Bone marrow (tissue), 2 donors: ENCODE results near the gene SPDYC.

Experiments used
- DNase-seq, 2 donors: peaks; one replicate each; lab custom pipeline; 2025; lab: John Stamatoyannopoulos, UW

The SPDYC gene

GRCh38 chr11:65170058-65170534, at the start of gene SPDYC:
SPDYC (plus strand) TSS chr11:65170233; CDS start chr11:65171358, 1,125 bp downstream.
- no peak for DNase-seq

DNA sequence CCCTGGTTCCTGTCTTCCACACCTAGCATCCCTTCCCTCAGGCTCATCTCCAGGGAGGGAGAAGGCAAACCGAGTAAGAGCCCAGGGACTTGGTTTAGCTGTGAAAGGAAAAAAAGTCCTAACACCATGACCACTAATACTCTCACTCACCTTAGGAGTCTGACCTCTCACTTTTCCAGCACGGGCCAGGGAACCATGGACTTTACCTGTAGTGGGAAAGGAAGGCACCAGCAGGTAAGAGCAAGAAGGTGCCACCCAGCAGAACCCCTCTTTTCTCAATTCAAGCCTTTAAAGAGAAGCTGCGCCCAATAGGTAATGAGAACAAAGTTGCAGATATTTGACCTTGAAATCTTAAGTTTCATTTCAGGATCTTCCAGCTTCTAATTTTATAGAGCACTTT, 49.2 kb upstream of the SPDYC start:
- DNase-seq, result no peak

- no peak for DNase-seq
Observed at GRCh38 chr11:65121447-65121864, 48.6 kb upstream of the SPDYC start.

DNA sequence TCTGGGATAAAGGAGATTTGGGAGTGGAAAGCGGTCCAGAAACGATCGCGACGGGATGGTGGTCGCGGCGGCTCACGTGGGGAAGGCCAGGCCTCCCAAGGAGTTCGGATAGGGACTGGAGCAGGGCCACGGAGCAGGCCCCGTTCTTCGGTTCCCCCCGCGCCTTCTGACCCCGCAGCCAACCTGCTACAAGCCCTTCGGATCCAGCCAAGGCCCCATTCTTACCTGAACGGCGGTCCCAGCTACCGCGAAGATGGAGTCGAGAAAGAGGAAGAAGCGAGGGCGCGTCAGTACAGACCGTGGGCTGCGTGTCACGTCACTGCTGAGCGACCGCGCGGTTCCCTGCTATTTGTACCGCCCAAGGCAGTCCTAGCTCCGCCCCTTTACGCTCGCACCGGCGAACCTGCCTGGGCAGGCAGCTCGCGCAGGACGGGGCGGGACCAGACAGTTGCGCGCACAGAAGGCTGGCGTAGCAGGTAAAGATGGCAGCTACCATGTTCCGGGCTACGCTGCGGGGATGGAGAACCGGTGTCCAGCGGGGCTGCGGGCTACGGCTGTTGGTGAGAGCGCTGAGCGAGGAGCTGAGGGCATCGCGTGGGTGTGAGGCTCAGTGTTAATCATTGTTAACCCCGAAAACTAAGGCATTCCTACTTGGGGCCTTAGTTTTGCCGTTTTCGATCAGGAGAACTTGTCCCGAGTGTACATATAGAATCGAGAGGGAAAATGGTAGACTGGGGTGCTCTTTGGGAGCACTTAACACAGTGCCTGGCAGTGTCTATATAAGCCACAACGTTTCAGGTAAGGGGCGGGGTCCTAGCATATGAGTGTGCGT, 48.0 kb upstream of the SPDYC start, which contains the start of the genes FAU and MRPL49:
Gene FAU (minus strand): TSS at position 270 of the 832 bp plus-strand sequence. CDS start 321 bp downstream, outside the sequence.
Gene MRPL49 (plus strand): TSS at position 457 of the 832 bp plus-strand sequence. CDS start 26 bp downstream, at position 483.
- peak; percentile 87 to 98 for DNase-seq

GRCh38 chr11:65124480-65125196, 45.4 kb upstream of the SPDYC start:
- no peak for DNase-seq

DNA sequence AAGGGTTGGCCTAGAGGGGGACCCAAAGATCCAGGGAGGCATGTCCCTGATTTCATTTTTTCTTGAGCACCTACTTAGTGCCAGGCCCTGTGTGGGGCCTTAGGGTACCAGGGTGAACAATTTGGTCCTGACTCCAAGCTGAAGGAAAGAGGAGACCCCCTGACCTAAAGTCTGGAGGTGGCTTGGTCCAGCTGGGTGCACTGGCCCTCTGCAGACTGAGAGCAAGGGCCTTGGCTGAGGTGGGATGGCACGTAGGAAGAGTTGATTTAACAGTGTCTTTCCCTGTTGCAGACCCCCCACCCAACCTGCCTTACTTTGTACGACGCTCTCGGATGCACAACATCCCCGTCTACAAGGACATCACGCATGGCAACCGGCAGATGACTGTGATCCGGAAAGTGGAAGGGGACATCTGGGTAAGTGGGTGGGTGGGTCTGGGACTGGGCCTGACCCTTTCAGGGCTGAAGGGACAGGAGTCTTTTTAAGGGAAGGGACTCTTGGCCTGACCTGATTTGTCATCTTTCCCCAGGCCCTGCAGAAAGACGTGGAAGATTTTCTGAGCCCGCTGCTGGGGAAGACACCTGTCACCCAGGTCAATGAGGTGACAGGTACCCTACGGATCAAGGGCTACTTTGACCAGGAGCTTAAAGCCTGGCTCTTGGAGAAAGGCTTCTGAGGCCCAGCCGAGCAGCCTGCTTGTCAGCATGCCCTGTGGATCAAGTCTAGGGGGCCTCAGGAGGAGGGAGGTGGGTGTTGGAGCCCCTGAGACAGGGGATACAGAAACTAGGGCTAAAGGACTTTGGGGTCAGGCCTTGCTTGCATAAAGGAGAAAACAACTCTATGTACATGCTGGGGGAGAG, 44.6 kb upstream of the SPDYC start:
- DNase-seq, result no peak

DNA sequence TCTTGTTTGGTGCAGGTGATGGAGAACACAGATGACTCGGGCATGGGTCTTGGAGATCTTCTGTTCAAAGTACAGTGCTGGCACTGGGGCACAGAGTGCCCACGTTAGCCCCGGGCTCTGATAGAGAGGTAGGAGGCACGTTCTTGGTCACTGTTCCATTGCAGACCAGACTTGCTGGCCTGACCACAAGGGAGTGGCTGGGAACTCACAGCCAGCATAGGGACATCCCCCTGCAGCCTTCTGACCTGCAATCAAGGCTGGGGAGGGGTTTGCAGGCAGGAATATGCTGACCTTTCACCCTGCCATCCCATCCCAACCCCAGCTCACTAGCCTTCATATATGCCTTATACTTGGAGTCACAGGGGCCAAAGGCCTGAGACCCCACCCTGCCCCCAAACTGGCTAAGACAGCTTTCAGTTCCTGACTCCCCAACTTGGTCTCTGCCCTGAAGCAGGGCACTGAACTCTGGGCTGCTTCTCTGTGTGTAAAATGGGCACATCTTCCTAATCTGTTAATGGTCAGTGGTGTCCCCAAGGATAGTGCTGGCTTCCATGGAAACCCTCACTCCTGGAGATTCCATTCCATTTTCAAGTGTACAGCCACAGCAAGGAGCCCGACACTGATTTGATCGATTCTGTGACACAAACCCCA, 43.3 kb upstream of the SPDYC start:
- no peak for DNase-seq

- DNase-seq, result no peak
Observed at GRCh38 chr11:65127473-65128181, 42.4 kb upstream of the SPDYC start.

DNA sequence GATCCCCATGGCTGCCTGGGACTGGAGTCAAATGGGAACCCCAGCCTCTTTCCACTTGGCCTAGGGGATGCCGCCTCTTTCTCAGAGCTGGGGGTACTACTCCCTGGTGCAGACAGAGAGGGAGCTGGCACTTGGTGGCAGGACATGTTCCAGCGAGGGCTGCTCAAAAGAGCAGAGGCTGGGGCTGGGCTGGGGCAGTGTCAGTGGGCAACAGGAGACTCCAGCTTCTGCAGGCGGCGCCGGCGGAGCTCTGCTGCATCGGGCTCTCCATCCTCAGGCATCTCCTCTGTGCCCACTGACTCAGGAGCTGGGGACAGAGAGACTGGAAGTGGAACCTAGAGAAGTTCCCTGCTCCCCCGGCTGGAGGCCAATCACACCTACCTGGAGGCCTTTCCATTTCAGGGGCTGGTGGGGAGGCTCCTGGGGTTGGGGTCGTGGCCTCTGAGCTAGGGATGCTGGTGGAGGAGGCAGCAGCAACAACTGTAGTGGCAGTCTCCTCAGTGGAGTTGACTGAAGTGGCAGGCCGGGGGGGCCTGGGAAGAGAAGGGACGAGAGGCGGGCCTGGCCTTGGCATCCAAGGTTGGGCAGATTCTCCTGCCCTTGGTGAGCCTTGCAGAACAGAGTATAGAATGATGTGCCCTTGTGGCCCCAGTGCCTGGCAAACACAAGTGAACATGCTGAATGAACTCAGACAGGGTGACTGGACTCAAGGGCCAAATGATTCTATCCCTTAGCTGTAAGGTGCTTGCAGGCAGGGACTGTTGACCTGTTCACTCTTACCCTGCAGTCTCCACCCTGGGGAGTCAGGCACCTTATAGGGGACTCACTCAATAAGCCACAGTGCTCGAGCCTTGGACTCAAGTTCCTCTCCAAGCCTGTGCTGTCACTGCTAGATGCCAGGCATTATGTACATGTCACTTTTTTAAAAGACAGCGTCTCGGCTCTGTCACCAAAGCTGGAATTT, 41.6 kb upstream of the SPDYC start:
- no peak for DNase-seq

- no peak for DNase-seq
Observed at GRCh38 chr11:65129649-65130441, 40.2 kb upstream of the SPDYC start.

- DNase-seq, result no peak
Observed at GRCh38 chr11:65130631-65131416, 39.2 kb upstream of the SPDYC start.

DNA sequence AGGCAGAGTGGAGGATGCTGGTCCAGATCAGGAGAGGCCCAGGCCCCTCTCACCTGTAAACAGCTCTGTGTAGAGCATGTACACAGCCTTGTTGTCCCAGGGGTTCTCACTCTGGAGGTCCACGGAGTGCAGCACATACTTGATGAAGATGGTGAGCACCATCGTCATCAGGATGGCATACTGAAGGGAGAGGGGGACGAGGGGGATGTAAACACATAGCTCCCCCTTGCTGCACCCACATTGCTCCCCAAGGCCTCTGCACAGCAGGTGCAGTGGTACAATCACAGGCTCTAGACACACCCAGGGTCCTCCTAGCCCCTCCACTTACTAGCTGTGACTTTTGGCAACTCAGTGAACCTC, 38.6 kb upstream of the SPDYC start:
- DNase-seq, result no peak

GRCh38 chr11:65131895-65132237, 38.2 kb upstream of the SPDYC start:
- no peak for DNase-seq

- DNase-seq, result no peak
Observed at GRCh38 chr11:65132238-65132987, 37.6 kb upstream of the SPDYC start.

DNA sequence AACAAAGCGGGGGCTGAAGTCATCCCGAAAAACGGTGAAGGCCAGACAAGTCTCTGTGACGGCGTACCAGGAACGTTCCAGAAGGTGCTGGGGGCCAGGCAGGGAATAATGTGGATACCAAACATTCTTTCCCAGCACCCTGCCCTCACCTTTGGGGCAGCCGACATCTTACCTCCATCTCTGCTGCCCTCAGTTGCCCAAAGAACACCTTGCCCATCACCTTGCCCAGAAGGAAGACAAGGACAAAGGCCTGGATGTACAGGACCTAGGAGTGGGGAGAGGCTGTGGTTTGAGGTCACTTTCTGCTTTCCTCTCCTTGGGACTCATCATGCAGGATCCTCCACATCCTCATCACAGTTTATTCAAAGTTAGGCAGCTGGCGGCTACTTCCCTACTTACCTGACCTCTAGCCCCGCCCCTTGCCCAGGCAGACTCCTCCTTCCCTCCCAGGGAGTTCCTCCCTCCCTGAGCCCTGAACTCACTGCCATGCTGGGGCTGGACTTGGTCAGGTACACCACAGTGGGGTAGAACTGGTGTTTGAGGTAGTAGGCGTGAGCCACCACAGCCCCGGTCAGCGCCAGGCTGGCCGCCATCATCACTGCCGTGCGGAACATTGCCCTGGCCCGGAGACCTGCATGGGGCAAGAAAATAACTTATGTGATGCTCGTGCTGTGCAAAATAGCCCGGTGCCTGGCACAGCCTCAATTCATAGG, 36.9 kb upstream of the SPDYC start:
- no peak for DNase-seq

- no peak for DNase-seq
Observed at GRCh38 chr11:65133724-65134123, 36.3 kb upstream of the SPDYC start.
